ENCODE measurements around the gene ADD3.

ADD3 gene

DNA sequence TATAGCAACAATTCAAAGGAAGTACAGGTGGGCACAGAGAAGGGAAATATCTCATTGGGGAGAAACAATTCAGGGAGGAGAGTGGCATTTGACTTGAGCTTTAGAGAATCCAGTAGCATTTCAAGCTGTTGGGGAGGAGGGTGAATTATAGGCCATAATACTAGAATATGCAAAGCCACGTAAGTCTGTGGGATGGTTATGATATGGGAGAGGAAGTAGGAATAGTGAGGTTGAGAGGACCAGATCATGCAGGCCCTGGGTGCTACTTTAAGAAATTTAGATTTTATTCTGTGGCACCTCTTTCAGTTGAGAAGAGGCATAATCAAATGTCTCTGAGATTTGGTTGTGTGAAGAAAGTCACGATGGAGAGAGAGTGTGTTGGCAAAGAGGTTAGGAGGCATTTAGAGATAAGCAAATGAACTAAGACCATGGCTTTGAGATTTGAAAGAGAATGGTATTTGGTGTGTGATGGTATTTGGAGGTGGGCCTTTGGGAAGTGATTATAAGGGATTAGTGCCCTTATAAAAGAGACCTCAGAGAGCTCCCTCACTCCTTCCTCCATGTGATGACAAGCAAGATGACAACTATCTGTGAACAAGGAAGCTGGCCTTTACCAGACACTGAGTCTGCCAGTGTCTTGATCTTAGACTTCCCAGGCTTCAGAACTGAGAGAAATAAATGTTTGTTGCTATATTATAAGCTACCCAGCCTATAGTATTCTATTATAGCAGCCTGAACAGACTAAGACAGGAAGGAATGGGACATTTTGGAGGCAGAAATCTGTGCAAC, 15.1 kb downstream of the ADD3 start:
- TF ChIP-seq, protein P1, sequence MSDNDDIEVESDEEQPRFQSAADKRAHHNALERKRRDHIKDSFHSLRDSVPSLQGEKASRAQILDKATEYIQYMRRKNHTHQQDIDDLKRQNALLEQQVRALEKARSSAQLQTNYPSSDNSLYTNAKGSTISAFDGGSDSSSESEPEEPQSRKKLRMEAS (IDR thresholded peaks at IDR 0.05; ENCODE audit: low read depth, low read length): no peak
- TF ChIP-seq POLR2A (IDR thresholded peaks at IDR 0.05; ENCODE audit: extremely low read depth, insufficient read length) (no peak), MYC (IDR thresholded peaks at IDR 0.05; ENCODE audit: low read depth, low read length) (no peak)
- TF ChIP-seq, protein P2, sequence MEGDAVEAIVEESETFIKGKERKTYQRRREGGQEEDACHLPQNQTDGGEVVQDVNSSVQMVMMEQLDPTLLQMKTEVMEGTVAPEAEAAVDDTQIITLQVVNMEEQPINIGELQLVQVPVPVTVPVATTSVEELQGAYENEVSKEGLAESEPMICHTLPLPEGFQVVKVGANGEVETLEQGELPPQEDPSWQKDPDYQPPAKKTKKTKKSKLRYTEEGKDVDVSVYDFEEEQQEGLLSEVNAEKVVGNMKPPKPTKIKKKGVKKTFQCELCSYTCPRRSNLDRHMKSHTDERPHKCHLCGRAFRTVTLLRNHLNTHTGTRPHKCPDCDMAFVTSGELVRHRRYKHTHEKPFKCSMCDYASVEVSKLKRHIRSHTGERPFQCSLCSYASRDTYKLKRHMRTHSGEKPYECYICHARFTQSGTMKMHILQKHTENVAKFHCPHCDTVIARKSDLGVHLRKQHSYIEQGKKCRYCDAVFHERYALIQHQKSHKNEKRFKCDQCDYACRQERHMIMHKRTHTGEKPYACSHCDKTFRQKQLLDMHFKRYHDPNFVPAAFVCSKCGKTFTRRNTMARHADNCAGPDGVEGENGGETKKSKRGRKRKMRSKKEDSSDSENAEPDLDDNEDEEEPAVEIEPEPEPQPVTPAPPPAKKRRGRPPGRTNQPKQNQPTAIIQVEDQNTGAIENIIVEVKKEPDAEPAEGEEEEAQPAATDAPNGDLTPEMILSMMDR (IDR thresholded peaks at IDR 0.05; ENCODE audit: low read depth, low read length): no peak
- H3K4me3 ChIP-seq (ENCODE audit: low read depth, low read length): no peak overlapping the region
- DNase-seq (ENCODE audit: low read depth): no peak

DNA sequence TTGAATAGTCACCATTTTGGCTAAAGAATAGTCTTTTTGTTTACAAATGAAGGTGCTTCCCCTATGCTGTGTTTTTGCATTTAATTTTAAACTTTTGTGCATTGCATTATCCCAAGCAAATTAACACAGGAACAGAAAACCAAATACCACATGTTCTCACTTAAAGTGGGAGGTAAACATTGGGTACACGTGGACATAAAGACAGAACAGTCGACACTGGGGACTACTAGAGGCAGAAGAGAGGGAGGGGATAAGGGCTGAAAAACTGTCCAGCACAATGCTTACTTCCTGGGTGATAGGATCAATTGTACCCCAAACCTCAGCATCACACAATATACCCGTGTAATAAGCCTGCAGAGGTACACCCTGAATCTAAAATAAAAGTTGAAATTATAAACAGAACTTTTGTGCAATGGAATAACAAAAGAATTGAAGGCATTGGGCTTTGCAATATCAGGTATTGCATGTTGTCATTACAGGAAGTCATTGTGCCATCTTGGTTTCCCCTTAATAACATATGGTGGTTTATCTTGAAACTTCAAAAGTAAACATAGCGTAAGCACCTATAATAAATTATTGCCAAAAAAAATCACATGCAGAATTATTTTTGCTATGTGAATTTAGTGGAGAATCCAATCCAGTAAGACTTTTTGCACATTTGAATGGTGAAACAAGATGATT, 16.1 kb downstream of the ADD3 start:
- DNase-seq (ENCODE audit: low read depth): no peak
- no peak overlapping the region for H3K4me3 ChIP-seq (ENCODE audit: low read depth, low read length)
- TF ChIP-seq, protein P2 (IDR thresholded peaks at IDR 0.05; ENCODE audit: low read depth, low read length): no peak
- TF ChIP-seq POLR2A (IDR thresholded peaks at IDR 0.05; ENCODE audit: extremely low read depth, insufficient read length): no peak
- TF ChIP-seq, protein P1 (IDR thresholded peaks at IDR 0.05; ENCODE audit: low read depth, low read length): no peak
- no peak for TF ChIP-seq MYC (IDR thresholded peaks at IDR 0.05; ENCODE audit: low read depth, low read length)

DNA sequence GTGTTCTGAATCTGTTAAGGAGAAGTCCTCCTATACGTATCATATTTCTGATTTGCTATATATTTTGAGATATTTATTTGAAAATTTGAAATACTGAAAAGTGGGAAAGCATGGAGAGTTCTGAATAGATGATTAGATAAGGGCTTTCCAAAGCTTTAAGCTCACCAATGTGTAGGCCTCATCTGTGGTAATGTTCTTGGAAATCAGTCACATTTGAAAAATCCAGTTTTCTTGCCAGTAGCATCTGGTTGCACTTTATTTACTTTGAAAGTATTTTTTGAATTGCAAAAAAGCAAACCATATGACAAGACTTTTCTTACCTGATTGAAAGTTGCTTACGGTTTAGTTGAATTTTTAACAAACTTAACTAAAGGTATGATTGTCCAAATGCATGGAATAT, 21.7 kb downstream of the ADD3 start:
- TF ChIP-seq MYC (IDR thresholded peaks at IDR 0.05; ENCODE audit: low read depth, low read length): no peak
- no peak for TF ChIP-seq POLR2A (IDR thresholded peaks at IDR 0.05; ENCODE audit: extremely low read depth, insufficient read length)
- TF ChIP-seq, protein P1 (IDR thresholded peaks at IDR 0.05; ENCODE audit: low read depth, low read length): no peak
- TF ChIP-seq, protein P2 (IDR thresholded peaks at IDR 0.05; ENCODE audit: low read depth, low read length): no peak
- DNase-seq (ENCODE audit: low read depth): no peak
- no peak overlapping the region for H3K4me3 ChIP-seq (ENCODE audit: low read depth, low read length)

DNA sequence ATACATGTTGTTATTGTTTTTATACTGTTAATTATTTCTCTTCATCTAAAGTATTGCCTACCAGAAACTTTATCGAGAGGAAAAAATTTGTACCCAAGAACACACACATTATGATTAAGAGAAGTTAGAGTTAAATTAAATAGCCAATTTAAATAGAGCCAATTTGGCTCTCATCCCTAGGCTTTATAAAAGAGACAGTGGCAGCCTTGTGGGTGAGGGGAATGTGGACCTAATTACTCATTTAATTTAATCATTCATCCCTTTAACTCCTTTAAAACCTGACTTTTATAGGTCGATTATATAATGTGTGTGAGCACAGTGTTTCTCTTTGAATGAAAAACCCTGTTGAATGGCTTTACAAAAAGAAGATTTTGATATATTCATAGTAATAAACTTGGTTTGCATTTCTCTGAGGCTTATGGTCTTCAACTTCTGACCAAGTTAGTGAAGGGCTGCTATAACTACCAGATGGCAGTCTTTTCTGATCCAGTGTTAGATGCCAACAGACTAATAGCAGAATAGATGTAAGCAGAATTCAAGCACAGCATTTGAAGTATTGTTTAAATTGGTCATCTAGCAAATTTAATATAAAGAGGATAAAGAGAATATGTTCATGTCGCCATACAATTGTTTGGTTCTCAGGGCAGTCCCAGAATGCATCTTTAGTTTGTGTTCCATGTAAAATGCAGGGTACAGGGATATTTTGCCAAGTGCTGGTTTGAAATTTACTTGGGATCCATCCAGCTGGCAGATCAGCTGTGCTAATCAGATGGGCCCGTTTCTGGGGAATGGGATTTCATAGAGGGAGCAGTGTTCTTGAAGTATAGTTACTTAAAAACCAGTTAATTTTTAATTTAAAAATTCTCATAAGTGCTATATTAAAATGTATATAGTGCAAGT, 25.3 kb downstream of the ADD3 start:
- DNase-seq (ENCODE audit: low read depth): no peak
- TF ChIP-seq, protein P2 (IDR thresholded peaks at IDR 0.05; ENCODE audit: low read depth, low read length): no peak
- TF ChIP-seq, protein P1 (IDR thresholded peaks at IDR 0.05; ENCODE audit: low read depth, low read length): no peak
- TF ChIP-seq MYC (IDR thresholded peaks at IDR 0.05; ENCODE audit: low read depth, low read length) (no peak), POLR2A (IDR thresholded peaks at IDR 0.05; ENCODE audit: extremely low read depth, insufficient read length) (no peak)
- H3K4me3 ChIP-seq (ENCODE audit: low read depth, low read length): no peak overlapping the region

DNA sequence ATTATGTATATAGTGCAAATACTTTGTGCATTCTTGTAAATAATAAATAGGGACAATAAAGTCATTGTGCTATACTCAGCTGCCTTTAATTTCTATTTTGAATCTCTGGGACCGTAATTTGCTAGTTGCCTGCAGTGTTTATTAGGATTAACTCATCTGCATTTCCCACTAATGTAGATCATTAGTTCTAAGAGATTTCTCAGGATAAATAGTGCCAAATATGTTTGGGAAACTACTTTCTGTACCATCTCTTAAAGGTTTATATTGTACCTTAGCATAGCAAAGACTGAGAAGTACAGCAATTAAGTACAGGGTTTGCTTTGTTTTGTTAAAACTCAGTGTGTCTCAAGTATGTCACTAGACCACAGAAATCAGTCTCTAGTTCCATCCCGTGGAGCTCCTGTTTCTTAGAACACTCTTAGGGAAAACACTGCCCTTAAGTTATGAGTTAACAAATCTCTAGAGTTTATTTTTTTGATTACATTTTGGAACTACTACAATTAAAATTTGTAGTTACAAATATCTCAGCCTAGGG, 26.0 kb downstream of the ADD3 start:
- H3K4me3 ChIP-seq (ENCODE audit: low read depth, low read length): no peak overlapping the region
- no peak for TF ChIP-seq POLR2A (IDR thresholded peaks at IDR 0.05; ENCODE audit: extremely low read depth, insufficient read length)
- no peak for TF ChIP-seq MYC (IDR thresholded peaks at IDR 0.05; ENCODE audit: low read depth, low read length)
- TF ChIP-seq, protein P1 (IDR thresholded peaks at IDR 0.05; ENCODE audit: low read depth, low read length): no peak
- TF ChIP-seq, protein P2 (IDR thresholded peaks at IDR 0.05; ENCODE audit: low read depth, low read length): no peak
- DNase-seq (ENCODE audit: low read depth): no peak

Data from NB4 (cell line).